ENCODE results near the gene PTPRK.
"Not testable (repeated sequence)": the region's sequence is repeated elsewhere in the genome, so short reads cannot be mapped to it uniquely, and the experiment has no call there.

Gene PTPRK

GRCh38 chr6:128487746-128488145 lies 32.7 kb downstream of the PTPRK start:
- no peak for DNase-seq

GRCh38 chr6:128487055-128487454 lies 33.3 kb downstream of the PTPRK start:
- no peak for DNase-seq

GRCh38 chr6:128486580-128486979 lies 33.8 kb downstream of the PTPRK start:
- DNase-seq, result not testable (repeated sequence)

GRCh38 chr6:128483472-128484135 lies 36.8 kb downstream of the PTPRK start:
- no peak for DNase-seq

- no peak for DNase-seq
Observed at GRCh38 chr6:128482642-128483041, 37.8 kb downstream of the PTPRK start.

GRCh38 chr6:128479991-128480390 lies 40.4 kb downstream of the PTPRK start:
- DNase-seq, result no peak

GRCh38 chr6:128479048-128479666 lies 41.2 kb downstream of the PTPRK start:
- DNase-seq, result no peak

GRCh38 chr6:128478230-128479047 lies 42.0 kb downstream of the PTPRK start:
- DNase-seq, result no peak

- DNase-seq, result no peak
Observed at GRCh38 chr6:128474933-128475332, 45.5 kb downstream of the PTPRK start.

- no peak for DNase-seq
Observed at GRCh38 chr6:128474481-128474880, 45.9 kb downstream of the PTPRK start.

GRCh38 chr6:128471907-128472306 lies 48.5 kb downstream of the PTPRK start:
- DNase-seq, result no peak

- no peak for DNase-seq
Observed at GRCh38 chr6:128465368-128466343, 54.7 kb downstream of the PTPRK start.

GRCh38 chr6:128464790-128465189 lies 55.6 kb downstream of the PTPRK start:
- DNase-seq, result no peak

GRCh38 chr6:128463942-128464341 lies 56.5 kb downstream of the PTPRK start:
- DNase-seq, result no peak

- no peak for DNase-seq
Observed at GRCh38 chr6:128461501-128461900, 58.9 kb downstream of the PTPRK start.

GRCh38 chr6:128456510-128457230 lies 63.7 kb downstream of the PTPRK start:
- DNase-seq, result no peak

GRCh38 chr6:128455959-128456358 lies 64.4 kb downstream of the PTPRK start:
- DNase-seq, result no peak

GRCh38 chr6:128452713-128453112 lies 67.7 kb downstream of the PTPRK start:
- DNase-seq, result no peak

GRCh38 chr6:128446497-128446896 lies 73.9 kb downstream of the PTPRK start:
- DNase-seq, result no peak

GRCh38 chr6:128443553-128443952 lies 76.8 kb downstream of the PTPRK start:
- no peak for DNase-seq

- no peak for DNase-seq
Observed at GRCh38 chr6:128439627-128440026, 80.8 kb downstream of the PTPRK start.

- no peak for DNase-seq
Observed at GRCh38 chr6:128438393-128438792, 82.0 kb downstream of the PTPRK start.
